NT2/D1 (cell line): ENCODE results near the gene CEACAM5.

Source experiments
- YY1 ChIP-seq: IDR thresholded peaks from 2 replicates; pipeline ENCODE4 v1.6.1; 2011; ENCODE audit not compliant: insufficient read length, insufficient read depth
- ZNF274 ChIP-seq: IDR thresholded peaks from 2 replicates; pipeline ENCODE4 v1.6.1; 2011; ENCODE audit warnings: mild to moderate bottlenecking, low read depth, low read length

- TF ChIP-seq YY1 (no peak), ZNF274 (no peak)
Observed at GRCh38 chr19:41709951-41710645, 1.7 kb downstream of the CEACAM5 start.
